HepG2 (cell line): Measurements from ENCODE around the gene PMVK. TPM values are rescaled to one million over a fixed set of nuclear protein-coding genes. Genes with fewer than 3 reads are reported as not detected.

Experiments used
- ATAC-seq: fragments of 200-7000 bp; cut with Tn5 transposase; 3 replicates; pipeline ENCODE4 v1.9.1; 2020; ENCODE audit warnings: mild to moderate bottlenecking, moderate library complexity
- BruUV-seq: library from RNA; stranded (reverse); fragments of 400-500 nt; replicated peaks from 2 replicates; lab custom pipeline; 2021; lab: Mats Ljungman, UMichigan
- CTCF ChIA-PET: fragments of 300-600 bp; formaldehyde crosslinking; extraction: SDS; loops from one replicate; lab custom pipeline; 2021; ENCODE audit warnings: low total read pairs, inconsistent platforms, low intra/inter-chr PET ratio; lab: Yijun Ruan, JAX
- POLR2A ChIA-PET: fragments of 350-600 bp; sonication (Branson Sonifier 250); formaldehyde crosslinking; loops from one replicate; lab custom pipeline; 2020; ENCODE audit warnings: antibody characterized with exemption, inconsistent platforms; lab: Yijun Ruan, JAX
- DNase-seq: peaks from one replicate; pipeline ENCODE4 v3.0.0-alpha.2; 2015; ENCODE audit warnings: low spot score
- FAIRE-seq: peaks from 3 replicates; lab custom pipeline; 2011; peaks lifted over from hg19 to GRCh38; lab: Jason Lieb, UNC
- H2AFZ ChIP-seq: one replicate; pipeline ENCODE4 v1.6.1; 2011; ENCODE audit warnings: low read length, inconsistent platforms
- H3K27ac ChIP-seq: fragments of 300-600 bp; 3 replicates; pipeline ENCODE4 v1.8.0; 2011; ENCODE audit warnings: mixed run types, mild to moderate bottlenecking, mixed read lengths, low read length, inconsistent platforms; ENCODE audit not compliant: insufficient read depth; ENCODE audit errors: extremely low read length
- H3K27me3 ChIP-seq, 2 experiments: fragments of 200-600 bp in 1 of 2; 2 replicates in 1 of 2; 3 replicates in 1 of 2; pipeline versions ENCODE4 v1.6.0 to v1.8.0; 2011; ENCODE audit warnings: low read length in 2 of 2, mild to moderate bottlenecking in 2 of 2, moderate library complexity in 2 of 2, inconsistent platforms in 1 of 2; ENCODE audit not compliant: insufficient read depth in 2 of 2, control insufficient read depth in 1 of 2
- H3K36me3 ChIP-seq, 2 experiments: fragments of 200-600 bp in 1 of 2; replicated peaks in 1 of 2; 2 replicates in 1 of 2; 3 replicates in 1 of 2; pipeline versions ENCODE4 v1.5.1 to v1.8.0; 2011; ENCODE audit warnings: low read length in 2 of 2, inconsistent platforms in 1 of 2; ENCODE audit not compliant: insufficient read depth in 2 of 2, control insufficient read depth in 1 of 2
- H3K4me1 ChIP-seq: 2 replicates; pipeline ENCODE4 v1.5.1; 2012; ENCODE audit warnings: low read length, inconsistent platforms; ENCODE audit not compliant: insufficient read depth
- H3K4me2 ChIP-seq: 2 replicates; pipeline ENCODE4 v1.6.0; 2011; ENCODE audit warnings: low read depth, low read length, inconsistent platforms
- H3K4me3 ChIP-seq, 3 experiments: fragments of 200-600 bp in 1 of 3; sonication (generic), shearing (Covaris generic) in 1 of 3; replicated peaks in 1 of 3; 2 replicates each; pipeline ENCODE4 v1.5.1; 2011 to 2016; ENCODE audit warnings: low read length in 3 of 3, inconsistent platforms in 2 of 3, low read depth in 2 of 3, mild to moderate bottlenecking in 2 of 3, control low read depth in 1 of 3, mixed read lengths in 1 of 3; ENCODE audit not compliant: insufficient read depth in 1 of 3
- H3K79me2 ChIP-seq: one replicate; pipeline ENCODE4 v1.6.1; 2011; ENCODE audit warnings: low read length, inconsistent platforms; ENCODE audit not compliant: insufficient read depth
- H3K9ac ChIP-seq: 2 replicates; pipeline ENCODE4 v1.6.0; 2011; ENCODE audit warnings: mild to moderate bottlenecking, low read depth, low read length, inconsistent platforms; ENCODE audit not compliant: insufficient read depth
- H3K9me3 ChIP-seq: 2 replicates; pipeline ENCODE4 v1.5.1; 2012; ENCODE audit warnings: mild to moderate bottlenecking, low read length
- H4K20me1 ChIP-seq: 2 replicates; pipeline ENCODE4 v1.6.0; 2011; ENCODE audit warnings: inconsistent platforms, mild to moderate bottlenecking, low read length, moderate library complexity; ENCODE audit not compliant: insufficient read depth
- CENPX ChIP-seq: sonication (generic); formaldehyde crosslinking; IDR thresholded peaks from 2 replicates; pipeline ENCODE4 v1.9.0; 2021; ENCODE audit warnings: mild to moderate bottlenecking, missing genetic modification reagents, moderate library complexity
- ERF ChIP-seq: IDR thresholded peaks from 2 replicates; pipeline ENCODE4 v1.6.1; 2018; ENCODE audit warnings: missing biosample characterization, missing genetic modification reagents
- KDM1A ChIP-seq: IDR thresholded peaks from 2 replicates; pipeline ENCODE4 v1.6.1; 2016; ENCODE audit warnings: missing compliant biosample characterization
- RCOR2 ChIP-seq: IDR thresholded peaks from 2 replicates; pipeline ENCODE4 v1.6.1; 2016; ENCODE audit warnings: missing biosample characterization, missing genetic modification reagents
- ZNF780A ChIP-seq: sonication (generic); formaldehyde crosslinking; IDR thresholded peaks from 2 replicates; pipeline ENCODE4 v1.8.0; 2022; ENCODE audit warnings: mild to moderate bottlenecking, missing genetic modification reagents, moderate library complexity
- WGBS: methylation state at CpG from one replicate; pipeline ENCODE4 v1.1.6; 2017; ENCODE audit warnings: low lambda C conversion rate; 5-methylcytosine and 5-hydroxymethylcytosine counted together
- in situ Hi-C: cut with HindIII; loops from 2 replicates; pipeline ENCODE4 v1.10.0; 2017; ENCODE audit warnings: low pct_unique_long_range_greater_than_20kb; ENCODE audit not compliant: extremely low pct_ligation_motif_present
- intact Hi-C: fragments of 100-400 bp; cut with micrococcal nuclease; formaldehyde crosslinking; loops from one replicate; pipeline ENCODE4 v1.10.0; 2022; ENCODE audit not compliant: unreplicated experiment
- polyA plus RNA-seq, 8 experiments: library from polyadenylated mRNA; depleted of rRNA in 3 of 8; stranded (reverse) in 7 of 8; unstranded in 1 of 8; fragments of >200 nt; fragmentation: Illumina TruSeq in 4 of 8; extraction: Trizol in 4 of 8; gene quantifications; 2 replicates each; pipeline versions ENCODE4 v1.2.1 to v1.2.3, GENCODE V29; 2011 to 2016; ENCODE audit warnings: low read depth in 4 of 8, missing spikeins in 1 of 8, mixed read lengths in 1 of 8; ENCODE audit not compliant: insufficient read depth in 1 of 8
- total RNA-seq, 5 experiments: library from RNA; depleted of rRNA; stranded (reverse); fragments of >200 nt; fragmentation: Illumina TruSeq; extraction: Trizol; gene quantifications; 2 replicates each; pipeline ENCODE4 v1.2.3, GENCODE V29; 2016; ENCODE audit warnings: low read depth in 1 of 5
- TF ChIP-seq, protein P1 (sequence below): sonication (generic); formaldehyde crosslinking; IDR thresholded peaks from 2 replicates; pipeline ENCODE4 v1.4.0; 2020; ENCODE audit warnings: missing genetic modification reagents, borderline replicate concordance
- TF ChIP-seq, protein P2 (sequence below): sonication (generic); formaldehyde crosslinking; IDR thresholded peaks from 2 replicates; pipeline ENCODE4 v1.4.0; 2020; ENCODE audit warnings: missing genetic modification reagents
- TF ChIP-seq, protein P3 (sequence below): sonication (generic); formaldehyde crosslinking; IDR thresholded peaks from 2 replicates; pipeline ENCODE4 v1.4.0; 2020; ENCODE audit warnings: mild to moderate bottlenecking, missing genetic modification reagents

PMVK gene
- total and polyA plus RNA-seq, 2 of the 13 experiments (the other 11 are each of a cell fraction or from before 2014, with no cell fraction given): 3.9 to 12.6 TPM

DNA sequence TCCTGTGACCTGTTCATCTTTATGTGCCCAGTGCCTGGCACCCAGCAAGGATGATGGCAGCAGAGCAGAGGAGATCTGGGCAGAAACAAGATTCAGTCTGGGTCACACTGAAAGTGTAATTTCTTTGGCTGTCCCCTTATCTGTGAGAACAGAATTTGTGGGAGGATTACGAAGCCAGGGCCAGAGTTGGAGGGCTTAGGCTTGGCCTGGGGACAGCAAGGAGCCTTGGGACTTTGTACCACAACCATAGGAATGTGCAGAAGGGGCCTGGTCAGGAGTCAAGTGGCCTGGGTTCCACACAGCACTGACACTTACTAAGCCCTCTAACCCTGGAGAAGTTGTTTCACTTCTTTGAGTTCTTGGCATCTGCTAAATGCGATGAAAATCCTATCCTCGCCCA lies 12.8 kb downstream of the PMVK start:
- in situ Hi-C loops: no loop called here
- CTCF ChIA-PET: no interaction called here
- H3K27me3 ChIP-seq: no peaks in the 10 kb centered on the region
- WGBS: 94% methylated on average over 3 of the region's 3 CpGs
- no peak overlapping the region for H3K27ac ChIP-seq
- FAIRE-seq: no peak
- no peaks in the 10 kb centered on the region for H3K9me3 ChIP-seq
- intact Hi-C loops: no loop called here
- no peak overlapping the region for H3K9ac ChIP-seq
- POLR2A ChIA-PET: no interaction called here
- H3K36me3 ChIP-seq: peaks cover 1 to 10% of the 10 kb centered on the region in 2 experiments; a peak in 2 of 5 replicates
- H4K20me1 ChIP-seq: no peaks in the 10 kb centered on the region
- no TSS peak for BruUV-seq
- no peak for TF ChIP-seq CENPX (CRISPR knock-in tag)
- TF ChIP-seq, protein P1, sequence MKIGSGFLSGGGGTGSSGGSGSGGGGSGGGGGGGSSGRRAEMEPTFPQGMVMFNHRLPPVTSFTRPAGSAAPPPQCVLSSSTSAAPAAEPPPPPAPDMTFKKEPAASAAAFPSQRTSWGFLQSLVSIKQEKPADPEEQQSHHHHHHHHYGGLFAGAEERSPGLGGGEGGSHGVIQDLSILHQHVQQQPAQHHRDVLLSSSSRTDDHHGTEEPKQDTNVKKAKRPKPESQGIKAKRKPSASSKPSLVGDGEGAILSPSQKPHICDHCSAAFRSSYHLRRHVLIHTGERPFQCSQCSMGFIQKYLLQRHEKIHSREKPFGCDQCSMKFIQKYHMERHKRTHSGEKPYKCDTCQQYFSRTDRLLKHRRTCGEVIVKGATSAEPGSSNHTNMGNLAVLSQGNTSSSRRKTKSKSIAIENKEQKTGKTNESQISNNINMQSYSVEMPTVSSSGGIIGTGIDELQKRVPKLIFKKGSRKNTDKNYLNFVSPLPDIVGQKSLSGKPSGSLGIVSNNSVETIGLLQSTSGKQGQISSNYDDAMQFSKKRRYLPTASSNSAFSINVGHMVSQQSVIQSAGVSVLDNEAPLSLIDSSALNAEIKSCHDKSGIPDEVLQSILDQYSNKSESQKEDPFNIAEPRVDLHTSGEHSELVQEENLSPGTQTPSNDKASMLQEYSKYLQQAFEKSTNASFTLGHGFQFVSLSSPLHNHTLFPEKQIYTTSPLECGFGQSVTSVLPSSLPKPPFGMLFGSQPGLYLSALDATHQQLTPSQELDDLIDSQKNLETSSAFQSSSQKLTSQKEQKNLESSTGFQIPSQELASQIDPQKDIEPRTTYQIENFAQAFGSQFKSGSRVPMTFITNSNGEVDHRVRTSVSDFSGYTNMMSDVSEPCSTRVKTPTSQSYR (CRISPR knock-in tag): no peak
- TF ChIP-seq ERF (CRISPR knock-in tag): no peak
- TF ChIP-seq, protein P2, sequence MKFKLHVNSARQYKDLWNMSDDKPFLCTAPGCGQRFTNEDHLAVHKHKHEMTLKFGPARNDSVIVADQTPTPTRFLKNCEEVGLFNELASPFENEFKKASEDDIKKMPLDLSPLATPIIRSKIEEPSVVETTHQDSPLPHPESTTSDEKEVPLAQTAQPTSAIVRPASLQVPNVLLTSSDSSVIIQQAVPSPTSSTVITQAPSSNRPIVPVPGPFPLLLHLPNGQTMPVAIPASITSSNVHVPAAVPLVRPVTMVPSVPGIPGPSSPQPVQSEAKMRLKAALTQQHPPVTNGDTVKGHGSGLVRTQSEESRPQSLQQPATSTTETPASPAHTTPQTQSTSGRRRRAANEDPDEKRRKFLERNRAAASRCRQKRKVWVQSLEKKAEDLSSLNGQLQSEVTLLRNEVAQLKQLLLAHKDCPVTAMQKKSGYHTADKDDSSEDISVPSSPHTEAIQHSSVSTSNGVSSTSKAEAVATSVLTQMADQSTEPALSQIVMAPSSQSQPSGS (CRISPR knock-in tag): no peak
- TF ChIP-seq, protein P3, sequence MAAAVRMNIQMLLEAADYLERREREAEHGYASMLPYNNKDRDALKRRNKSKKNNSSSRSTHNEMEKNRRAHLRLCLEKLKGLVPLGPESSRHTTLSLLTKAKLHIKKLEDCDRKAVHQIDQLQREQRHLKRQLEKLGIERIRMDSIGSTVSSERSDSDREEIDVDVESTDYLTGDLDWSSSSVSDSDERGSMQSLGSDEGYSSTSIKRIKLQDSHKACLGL (CRISPR knock-in tag): no peak
- TF ChIP-seq KDM1A (CRISPR knock-in tag): no peak
- no peak for TF ChIP-seq RCOR2 (CRISPR knock-in tag)
- TF ChIP-seq ZNF780A: no peak
- no peak for ATAC-seq
- no peak overlapping the region for H3K4me2 ChIP-seq
- H3K4me1 ChIP-seq: no peaks in the 10 kb centered on the region
- H3K79me2 ChIP-seq: no peaks in the 10 kb centered on the region
- no peak overlapping the region for H3K4me3 ChIP-seq
- DNase-seq: no peak
- H2AFZ ChIP-seq: no peak overlapping the region
